GM19438 (cell line): ENCODE measurements around the gene C1orf50.
"Not testable (repeated sequence)": the region's sequence is repeated elsewhere in the genome, so short reads cannot be mapped to it uniquely, and the experiment has no call there.

ENCODE experiments used
- ATAC-seq: cut with Tn5 transposase; IDR thresholded peaks from one replicate; pipeline ENCODE4 v1.9.1; 2021; ENCODE audit warnings: low read depth; ENCODE audit not compliant: unreplicated experiment

The C1orf50 gene

GRCh38 chr1:42739753-42740700, 27.0 kb upstream of the C1orf50 start, which contains the start of gene CLDN19:
TSS of gene CLDN19 (minus strand) at chr1:42740236. CDS start at chr1:42740063, 173 bp downstream.
- no peak for ATAC-seq

GRCh38 chr1:42740851-42741580, 26.0 kb upstream of the C1orf50 start:
- ATAC-seq: no peak

GRCh38 chr1:42741706-42742105, 25.3 kb upstream of the C1orf50 start:
- ATAC-seq: no peak

GRCh38 chr1:42742141-42742540, 24.9 kb upstream of the C1orf50 start:
- ATAC-seq: no peak

GRCh38 chr1:42742617-42743316, 24.3 kb upstream of the C1orf50 start:
- ATAC-seq: no peak

GRCh38 chr1:42743317-42744147, 23.5 kb upstream of the C1orf50 start:
- ATAC-seq: no peak

- no peak for ATAC-seq
These were observed 23.0 kb upstream of the C1orf50 start for GRCh38 chr1:42744148-42744413.

GRCh38 chr1:42745851-42746250, 21.2 kb upstream of the C1orf50 start:
- no peak for ATAC-seq

GRCh38 chr1:42746436-42747105, 20.5 kb upstream of the C1orf50 start:
- no peak for ATAC-seq

GRCh38 chr1:42747125-42747524, 19.9 kb upstream of the C1orf50 start:
- no peak for ATAC-seq

GRCh38 chr1:42748021-42748420, 19.0 kb upstream of the C1orf50 start:
- ATAC-seq: no peak

GRCh38 chr1:42748461-42749410, 18.3 kb upstream of the C1orf50 start:
- no peak for ATAC-seq

GRCh38 chr1:42750041-42750440, 17.0 kb upstream of the C1orf50 start:
- no peak for ATAC-seq

- ATAC-seq: not testable (repeated sequence)
These were observed 15.5 kb upstream of the C1orf50 start for GRCh38 chr1:42751511-42752070.

- no peak for ATAC-seq
These were observed 14.8 kb upstream of the C1orf50 start for GRCh38 chr1:42752284-42752683.

- ATAC-seq: no peak
These were observed 14.0 kb upstream of the C1orf50 start for GRCh38 chr1:42753070-42753469.

- no peak for ATAC-seq
These were observed 9.8 kb upstream of the C1orf50 start for GRCh38 chr1:42756956-42757891.
